H9 (cell line): ENCODE data around the gene GLRX3. TPM values are rescaled to one million over a fixed set of nuclear protein-coding genes. Genes with fewer than 3 reads are reported as not detected.

Experiments
- DNase-seq: peaks from one replicate; pipeline ENCODE4 v3.0.0-alpha.2; 2017
- H2AFZ ChIP-seq: one replicate; pipeline ENCODE4 v1.6.1; 2013; ENCODE audit warnings: mild to moderate bottlenecking, low read length, control low read depth, moderate library complexity
- H2AK5ac ChIP-seq: 2 replicates; pipeline ENCODE4 v1.6.1; 2013; ENCODE audit warnings: low read length, control low read depth, mixed read lengths; ENCODE audit not compliant: insufficient read length
- H2BK120ac ChIP-seq: one replicate; pipeline ENCODE4 v1.6.1; 2013; ENCODE audit warnings: low read depth, mild to moderate bottlenecking, low read length, control low read depth, inconsistent platforms; ENCODE audit not compliant: poor library complexity, severe bottlenecking
- H2BK12ac ChIP-seq: 2 replicates; pipeline ENCODE4 v1.6.1; 2013; ENCODE audit warnings: low read length, control low read depth, mixed read lengths, low read depth; ENCODE audit not compliant: insufficient read length
- H2BK15ac ChIP-seq: 2 replicates; pipeline ENCODE4 v1.6.1; 2013; ENCODE audit warnings: low read depth, low read length, control low read depth
- H2BK20ac ChIP-seq: one replicate; pipeline ENCODE4 v1.6.1; 2013; ENCODE audit warnings: low read depth, mild to moderate bottlenecking, low read length, control low read depth, inconsistent platforms; ENCODE audit not compliant: poor library complexity, severe bottlenecking
- H2BK5ac ChIP-seq: 2 replicates; pipeline ENCODE4 v1.6.1; 2013; ENCODE audit warnings: low read length, control low read depth, mixed read lengths; ENCODE audit not compliant: insufficient read length
- H3K14ac ChIP-seq: 2 replicates; pipeline ENCODE4 v1.6.1; 2013; ENCODE audit warnings: low read length, control low read depth; ENCODE audit not compliant: insufficient read depth
- H3K18ac ChIP-seq: 2 replicates; pipeline ENCODE4 v1.6.1; 2013; ENCODE audit warnings: low read depth, mild to moderate bottlenecking, mixed read lengths, low read length, control low read depth; ENCODE audit not compliant: insufficient read length
- H3K23ac ChIP-seq: 2 replicates; pipeline ENCODE4 v1.6.1; 2013; ENCODE audit warnings: low read length, control low read depth, mixed read lengths, low read depth; ENCODE audit not compliant: insufficient read length
- H3K23me2 ChIP-seq: 2 replicates; pipeline ENCODE4 v1.6.1; 2013; ENCODE audit warnings: low read depth, mild to moderate bottlenecking, mixed read lengths, low read length, control low read depth; ENCODE audit not compliant: insufficient read length, poor library complexity, severe bottlenecking
- H3K27ac ChIP-seq: 2 replicates; pipeline ENCODE4 v1.5.1; 2013; ENCODE audit warnings: low read length, control low read depth, mixed read lengths, low read depth; ENCODE audit not compliant: insufficient read length
- H3K27me3 ChIP-seq: 2 replicates; pipeline ENCODE4 v1.6.1; 2013; ENCODE audit warnings: low read length, control low read depth, inconsistent platforms; ENCODE audit not compliant: insufficient read depth
- H3K4ac ChIP-seq: 2 replicates; pipeline ENCODE4 v1.6.1; 2013; ENCODE audit warnings: low read depth, mild to moderate bottlenecking, control low read depth, inconsistent platforms, low read length, moderate library complexity
- H3K4me1 ChIP-seq: 2 replicates; pipeline ENCODE4 v1.6.1; 2013; ENCODE audit warnings: low read length, control low read depth, inconsistent platforms; ENCODE audit not compliant: insufficient read depth
- H3K4me2 ChIP-seq: 2 replicates; pipeline ENCODE4 v1.6.1; 2013; ENCODE audit warnings: low read length, control low read depth, mixed read lengths; ENCODE audit not compliant: insufficient read length, insufficient read depth
- H3K56ac ChIP-seq: 2 replicates; pipeline ENCODE4 v1.6.1; 2013; ENCODE audit warnings: low read depth, mild to moderate bottlenecking, mixed read lengths, low read length, control low read depth; ENCODE audit not compliant: insufficient read length
- H3K79me1 ChIP-seq: 2 replicates; pipeline ENCODE4 v1.6.1; 2013; ENCODE audit warnings: low read depth, mild to moderate bottlenecking, moderate library complexity, low read length, control low read depth, inconsistent platforms; ENCODE audit not compliant: insufficient read depth, poor library complexity, severe bottlenecking
- H3K79me2 ChIP-seq: 2 replicates; pipeline ENCODE4 v1.6.1; 2013; ENCODE audit warnings: low read length, control low read depth, inconsistent platforms; ENCODE audit not compliant: insufficient read depth
- H3K9ac ChIP-seq: 2 replicates; pipeline ENCODE4 v1.6.1; 2013; ENCODE audit warnings: low read length, control low read depth, mixed read lengths; ENCODE audit not compliant: insufficient read length; ENCODE audit errors: extremely low read depth
- H3K9me3 ChIP-seq: one replicate; pipeline ENCODE4 v1.6.1; 2013; ENCODE audit warnings: low read depth, low read length, inconsistent platforms; ENCODE audit not compliant: control insufficient read depth
- H3T11ph ChIP-seq: one replicate; pipeline ENCODE4 v1.6.1; 2013; ENCODE audit warnings: mild to moderate bottlenecking, low read length, control low read depth, inconsistent platforms
- H4K20me1 ChIP-seq: one replicate; pipeline ENCODE4 v1.6.1; 2013; ENCODE audit not compliant: control insufficient read depth, insufficient read length, insufficient read depth
- H4K5ac ChIP-seq: 2 replicates; pipeline ENCODE4 v1.6.1; 2013; ENCODE audit warnings: low read depth, mild to moderate bottlenecking, mixed read lengths, low read length, control low read depth; ENCODE audit not compliant: insufficient read length
- H4K8ac ChIP-seq: replicated peaks from 2 replicates; pipeline ENCODE4 v1.6.1; 2013; ENCODE audit warnings: low read length, control low read depth, mixed read lengths, low read depth; ENCODE audit not compliant: insufficient read length
- H4K91ac ChIP-seq: 2 replicates; pipeline ENCODE4 v1.6.1; 2013; ENCODE audit warnings: low read depth, mild to moderate bottlenecking, moderate library complexity, mixed read lengths, low read length, control low read depth; ENCODE audit not compliant: insufficient read length
- H3K27ac Mint-ChIP-seq, 3 experiments: 2 replicates in 2 of 3; 3 replicates in 1 of 3; pipeline ENCODE4 v1.8.0; 2020 to 2021; ENCODE audit warnings: mixed read lengths in 3 of 3, mild to moderate bottlenecking in 1 of 3, moderate library complexity in 1 of 3
- H3K27me3 Mint-ChIP-seq: 2 replicates; pipeline ENCODE4 v1.8.0; 2021; ENCODE audit warnings: low read depth, mild to moderate bottlenecking, moderate library complexity, mixed read lengths
- H3K36me3 Mint-ChIP-seq, 3 experiments: 2 replicates in 2 of 3; 3 replicates in 1 of 3; pipeline ENCODE4 v1.8.0; 2020 to 2021; ENCODE audit warnings: low read depth in 3 of 3, mixed read lengths in 3 of 3; ENCODE audit not compliant: insufficient read depth in 1 of 3
- H3K4me1 Mint-ChIP-seq, 2 experiments: 2 replicates each; pipeline ENCODE4 v1.8.0; 2020; ENCODE audit warnings: mixed read lengths in 2 of 2
- H3K4me3 Mint-ChIP-seq, 2 experiments: 2 replicates in 1 of 2; 3 replicates in 1 of 2; pipeline ENCODE4 v1.8.0; 2020 to 2021; ENCODE audit warnings: mild to moderate bottlenecking in 2 of 2, mixed read lengths in 2 of 2, moderate library complexity in 1 of 2
- H3K9me3 Mint-ChIP-seq, 2 experiments: 2 replicates in 1 of 2; 3 replicates in 1 of 2; pipeline ENCODE4 v1.8.0; 2020; ENCODE audit warnings: mild to moderate bottlenecking in 2 of 2, mixed read lengths in 2 of 2, moderate library complexity in 1 of 2
- WGBS: extraction: QIAGEN DNeasy Blood & Tissue Kit; methylation state at CpG from one replicate; pipeline ENCODE4 v1.1.7; 2013; ENCODE audit warnings: missing lambda C conversion rate, low lambda C conversion rate, mixed read lengths; ENCODE audit not compliant: insufficient read length; ENCODE audit errors: extremely low coverage; 5-methylcytosine and 5-hydroxymethylcytosine counted together
- total RNA-seq: library from RNA; stranded (reverse); gene quantifications from 2 replicates; pipeline ENCODE4 v1.2.1, GENCODE V29; 2021
- TF ChIP-seq, protein P1 (sequence below): fragments of 200-600 bp; sonication (generic); conservative IDR thresholded peaks from 3 replicates; pipeline ENCODE4 v1.8.0; 2021; ENCODE audit warnings: antibody characterized with exemption, mild to moderate bottlenecking

GLRX3 gene
- total RNA-seq, 1 experiment from 2014 or later: 139 TPM

DNA sequence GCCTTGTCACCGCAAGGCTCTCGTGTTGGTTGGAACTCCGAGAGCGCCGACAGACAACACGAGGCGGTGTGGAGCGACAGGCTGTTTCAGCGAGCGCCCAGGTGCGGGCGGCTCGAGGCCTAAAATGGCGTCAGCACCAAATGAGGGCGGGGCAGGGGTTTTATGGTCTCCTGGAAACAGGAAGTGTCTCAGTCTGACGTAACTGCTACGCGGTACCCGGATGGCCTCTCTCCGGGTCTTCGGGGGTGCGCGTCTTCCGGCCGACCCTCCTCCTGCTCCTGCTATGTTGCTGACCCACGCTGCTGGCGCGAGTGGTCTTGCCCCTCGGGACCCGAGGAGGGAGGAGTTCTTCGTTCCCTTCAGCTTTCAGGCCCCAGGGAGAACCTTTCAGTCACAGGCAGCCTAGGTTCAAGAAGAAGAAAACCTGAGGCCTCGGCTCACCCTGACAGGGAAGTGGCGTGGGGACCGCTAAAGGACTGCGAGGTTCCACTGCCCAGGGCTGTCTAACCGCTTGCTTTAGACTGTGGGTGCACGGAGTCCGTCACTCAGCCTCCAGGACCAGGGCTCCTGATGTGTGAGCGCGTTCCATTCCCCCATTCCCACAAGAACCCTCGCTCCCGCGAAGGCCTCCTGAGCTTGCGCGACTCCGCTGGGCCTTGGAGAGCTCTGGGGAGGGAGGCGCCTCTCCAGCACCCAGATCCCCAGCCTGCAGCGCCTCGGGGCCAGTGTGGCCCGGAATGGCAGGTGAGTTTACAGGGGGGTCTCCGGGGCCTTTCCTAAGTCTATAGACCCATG, 77.3 kb downstream of the GLRX3 start:
- no peak overlapping the region for H3K27ac ChIP-seq
- no peak overlapping the region for H2AFZ ChIP-seq
- H3K4me2 ChIP-seq: no peak overlapping the region
- H3K56ac ChIP-seq: no peak overlapping the region
- H2BK20ac ChIP-seq: no peak overlapping the region
- no peak overlapping the region for H3K9ac ChIP-seq
- H2BK120ac ChIP-seq: no peak overlapping the region
- H2BK15ac ChIP-seq: no peak overlapping the region
- Mint-ChIP-seq H3K9me3 (no peaks in the 10 kb centered on the region), H3K4me3 (no peak overlapping the region), H3K27me3 (peaks cover 2% of the 10 kb centered on the region; the same call in 1 of the 2 replicates), H3K27ac (no peak overlapping the region), H3K4me1 (peaks cover 0 to 5% of the 10 kb centered on the region in 2 experiments; a peak in 1 of 4 replicates), H3K36me3 (no peaks in the 10 kb centered on the region; a peak in 1 of 7 replicates)
- DNase-seq: no peak
- H3K27me3 ChIP-seq: no peaks in the 10 kb centered on the region
- H4K91ac ChIP-seq: no peak overlapping the region
- WGBS: no CpG with 5 or more reads among the region's 51 CpGs
- no peak overlapping the region for H4K5ac ChIP-seq
- no peaks in the 10 kb centered on the region for H3K79me2 ChIP-seq
- TF ChIP-seq, protein P1, sequence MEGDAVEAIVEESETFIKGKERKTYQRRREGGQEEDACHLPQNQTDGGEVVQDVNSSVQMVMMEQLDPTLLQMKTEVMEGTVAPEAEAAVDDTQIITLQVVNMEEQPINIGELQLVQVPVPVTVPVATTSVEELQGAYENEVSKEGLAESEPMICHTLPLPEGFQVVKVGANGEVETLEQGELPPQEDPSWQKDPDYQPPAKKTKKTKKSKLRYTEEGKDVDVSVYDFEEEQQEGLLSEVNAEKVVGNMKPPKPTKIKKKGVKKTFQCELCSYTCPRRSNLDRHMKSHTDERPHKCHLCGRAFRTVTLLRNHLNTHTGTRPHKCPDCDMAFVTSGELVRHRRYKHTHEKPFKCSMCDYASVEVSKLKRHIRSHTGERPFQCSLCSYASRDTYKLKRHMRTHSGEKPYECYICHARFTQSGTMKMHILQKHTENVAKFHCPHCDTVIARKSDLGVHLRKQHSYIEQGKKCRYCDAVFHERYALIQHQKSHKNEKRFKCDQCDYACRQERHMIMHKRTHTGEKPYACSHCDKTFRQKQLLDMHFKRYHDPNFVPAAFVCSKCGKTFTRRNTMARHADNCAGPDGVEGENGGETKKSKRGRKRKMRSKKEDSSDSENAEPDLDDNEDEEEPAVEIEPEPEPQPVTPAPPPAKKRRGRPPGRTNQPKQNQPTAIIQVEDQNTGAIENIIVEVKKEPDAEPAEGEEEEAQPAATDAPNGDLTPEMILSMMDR: no peak
- H3K23ac ChIP-seq: no peak overlapping the region
- H2AK5ac ChIP-seq: no peak overlapping the region
- H4K8ac ChIP-seq: no peak overlapping the region
- no peaks in the 10 kb centered on the region for H3K79me1 ChIP-seq
- no peak overlapping the region for H3K18ac ChIP-seq
- no peaks in the 10 kb centered on the region for H3K23me2 ChIP-seq
- no peaks in the 10 kb centered on the region for H4K20me1 ChIP-seq
- H3K9me3 ChIP-seq: no peaks in the 10 kb centered on the region
- H3K4me1 ChIP-seq: no peaks in the 10 kb centered on the region
- H2BK12ac ChIP-seq: no peak overlapping the region
- no peak overlapping the region for H2BK5ac ChIP-seq
- no peak overlapping the region for H3K14ac ChIP-seq
- no peak overlapping the region for H3K4ac ChIP-seq
- H3T11ph ChIP-seq: no peak overlapping the region
